Right hindlimb (tissue), 1 donor: Measurements from ENCODE around the gene NCOA6.
A peak's percentile ranks its signal among the peaks of the same experiment; 100 is the strongest.
"Not testable (repeated sequence)": the region's sequence is repeated elsewhere in the genome, so short reads cannot be mapped to it uniquely, and the experiment has no call there.

Source experiments
- DNase-seq: peaks from one replicate; pipeline ENCODE4 v3.0.0-alpha.2; 2018

Gene NCOA6

DNA sequence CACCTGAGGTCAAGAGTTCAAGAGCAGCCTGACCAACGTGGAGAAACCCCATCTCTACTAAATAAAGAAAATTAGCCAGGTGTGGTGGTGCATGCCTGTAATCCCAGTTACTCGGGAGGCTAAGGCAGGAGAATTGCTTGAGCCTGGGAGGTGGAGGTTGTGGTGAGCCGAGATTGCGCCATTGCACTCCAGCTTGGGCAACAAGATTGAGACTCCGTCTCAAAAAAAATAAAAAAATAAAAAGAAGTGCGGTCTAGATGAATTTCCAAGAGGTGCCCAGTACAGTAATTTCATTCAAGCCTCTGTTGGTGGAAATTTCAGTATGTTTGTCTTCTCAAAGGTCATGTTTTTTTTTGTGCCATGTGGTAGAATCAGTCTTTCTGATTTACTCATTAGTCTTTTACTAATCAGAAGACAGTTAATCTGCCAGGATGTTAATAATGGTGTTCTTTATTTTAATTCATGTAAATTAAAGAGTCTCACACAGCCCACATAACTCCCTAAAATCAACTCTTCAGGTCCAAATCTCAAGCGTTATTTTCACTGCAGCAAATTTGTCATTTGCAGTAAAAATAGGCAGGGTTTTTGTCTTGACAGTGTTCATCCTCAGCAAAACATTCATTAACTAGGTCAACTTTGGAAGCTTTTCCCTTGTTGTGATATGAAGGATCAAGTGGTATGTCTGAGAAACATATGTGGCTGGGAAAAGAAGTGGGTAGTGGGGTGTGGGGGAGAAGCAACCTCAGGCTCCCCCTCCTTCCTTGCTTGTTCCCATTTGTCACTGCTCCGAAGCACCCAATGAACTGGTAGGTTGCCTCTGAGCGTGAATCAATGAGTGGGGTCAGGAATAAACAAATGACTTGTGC is 108.0 kb downstream of the NCOA6 start:
- DNase-seq, result no peak

DNA sequence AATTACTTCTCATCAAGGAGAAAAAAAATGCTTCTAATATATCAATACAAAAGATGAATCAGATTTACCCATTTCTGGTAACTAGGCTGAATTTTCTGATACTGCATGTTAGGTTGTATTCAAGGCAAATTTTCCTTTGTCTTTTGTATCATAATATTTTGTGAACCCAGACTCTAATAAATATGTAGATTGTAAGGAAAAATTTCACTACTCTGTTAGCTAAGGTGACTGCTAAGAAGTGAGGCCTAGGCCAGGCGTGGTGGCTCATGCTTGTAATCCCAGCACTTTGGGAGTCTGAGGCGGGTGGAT is 108.6 kb downstream of the NCOA6 start:
- no peak for DNase-seq

DNA sequence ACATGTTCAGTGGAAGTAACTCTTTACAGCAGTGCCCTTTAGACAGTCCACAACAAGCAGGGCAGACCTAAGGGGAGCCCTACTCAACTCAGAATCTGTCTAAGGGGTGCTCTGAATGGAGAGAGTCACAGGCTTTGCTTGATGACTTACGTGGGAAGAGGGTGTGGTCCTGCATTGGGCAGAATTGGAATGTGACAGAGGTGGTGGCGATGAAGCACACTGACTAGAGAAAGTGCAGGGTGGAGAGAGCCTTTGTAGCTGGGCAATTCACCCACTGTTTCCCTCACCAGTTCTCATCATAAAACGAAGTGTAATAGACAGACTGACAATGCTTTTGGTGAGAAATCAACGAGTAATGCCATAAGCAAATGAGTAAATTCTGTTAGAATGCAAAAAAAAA is 110.1 kb downstream of the NCOA6 start:
- no peak for DNase-seq

DNA sequence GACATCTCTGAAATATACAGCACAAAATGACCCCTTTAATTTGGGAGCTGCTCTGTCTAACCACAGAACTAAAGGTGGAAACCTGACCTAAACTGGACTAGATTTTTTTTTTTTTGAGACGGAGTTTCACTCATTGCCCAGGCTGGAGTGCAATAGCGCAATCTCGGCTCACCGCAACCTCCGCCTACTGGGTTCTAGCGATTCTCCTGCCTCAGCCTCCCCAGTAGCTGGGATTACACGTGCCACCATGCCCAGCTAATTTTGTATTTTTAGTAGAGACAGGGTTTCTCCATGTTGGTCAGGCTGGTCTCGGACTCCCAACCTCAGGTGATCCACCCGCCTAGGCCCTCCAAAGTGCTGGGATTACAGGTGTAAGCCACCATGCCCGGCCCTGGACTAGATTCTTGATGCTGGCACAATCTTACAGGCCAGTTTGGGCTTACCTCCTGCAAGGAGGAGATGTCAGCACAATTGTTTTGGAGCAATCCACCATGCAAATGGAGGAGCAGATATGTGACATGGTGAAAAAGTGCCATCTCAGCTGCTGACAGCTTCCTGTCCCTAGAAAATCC is 111.4 kb downstream of the NCOA6 start:
- not testable (repeated sequence) for DNase-seq

DNA sequence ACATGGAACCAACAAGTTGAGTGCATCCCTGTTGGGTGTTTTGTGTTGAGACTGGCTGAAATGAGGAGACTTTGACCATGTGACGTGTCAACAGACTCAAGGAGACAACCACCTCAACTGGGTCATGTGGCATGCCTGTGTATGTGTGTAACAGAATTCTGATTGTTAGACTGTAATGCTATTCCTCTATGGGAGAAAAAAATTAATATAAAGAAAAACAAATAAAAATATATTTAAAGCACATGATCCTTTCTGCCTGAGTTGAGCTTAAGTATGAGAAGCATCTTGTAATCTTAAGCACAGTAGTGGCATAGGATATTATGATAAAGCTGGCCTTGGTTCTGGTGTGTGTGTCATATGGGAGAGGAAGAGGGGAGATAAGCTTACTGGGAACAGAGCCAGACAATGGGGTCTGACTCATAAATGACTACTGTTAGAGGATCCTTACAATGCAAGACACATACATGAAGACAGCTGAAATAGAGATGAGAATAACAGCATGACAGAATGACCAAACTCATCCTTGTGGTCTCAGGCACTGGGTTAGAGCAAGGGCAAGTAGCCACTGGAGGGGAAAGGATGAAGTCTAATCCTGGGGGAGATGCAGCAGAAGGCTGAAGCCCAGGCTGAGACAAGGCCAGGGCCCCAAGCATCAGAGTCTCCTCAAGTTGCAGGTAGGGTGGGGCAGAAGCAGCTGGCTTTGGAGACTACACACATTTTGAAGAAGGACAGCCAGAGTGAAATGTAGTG is 112.1 kb downstream of the NCOA6 start:
- no peak for DNase-seq

DNA sequence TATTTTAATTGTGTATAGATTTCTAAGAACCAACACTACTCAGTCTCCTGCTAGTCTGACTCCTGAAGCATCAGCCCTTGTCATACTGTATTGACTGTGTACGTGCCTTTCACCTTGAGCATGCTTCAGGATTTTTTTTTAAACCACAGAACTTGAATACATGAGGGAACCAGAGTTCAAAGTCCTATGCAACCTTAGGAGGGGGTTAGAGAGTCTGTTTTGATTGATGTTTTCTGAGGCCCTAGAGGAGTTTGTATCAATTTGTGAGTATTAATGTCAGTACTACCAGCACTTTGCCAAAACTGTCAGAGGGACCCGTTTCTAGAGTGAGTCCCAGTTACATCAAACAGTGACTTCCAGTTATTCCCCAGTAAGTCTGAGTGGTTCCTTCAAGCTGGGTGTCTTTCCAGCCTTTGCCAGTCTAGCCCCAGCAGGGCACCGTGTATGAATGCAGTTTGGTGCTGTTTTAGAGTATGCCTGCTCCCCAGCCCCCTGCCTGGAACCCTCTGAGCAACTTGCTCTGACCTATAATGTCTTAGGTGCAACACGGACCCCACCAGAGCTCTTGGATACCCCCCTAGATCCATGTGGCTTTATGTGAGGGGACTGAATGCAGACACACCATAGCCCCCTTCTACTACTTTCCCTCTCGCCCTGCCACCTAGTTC is 112.8 kb downstream of the NCOA6 start:
- no peak for DNase-seq

DNA sequence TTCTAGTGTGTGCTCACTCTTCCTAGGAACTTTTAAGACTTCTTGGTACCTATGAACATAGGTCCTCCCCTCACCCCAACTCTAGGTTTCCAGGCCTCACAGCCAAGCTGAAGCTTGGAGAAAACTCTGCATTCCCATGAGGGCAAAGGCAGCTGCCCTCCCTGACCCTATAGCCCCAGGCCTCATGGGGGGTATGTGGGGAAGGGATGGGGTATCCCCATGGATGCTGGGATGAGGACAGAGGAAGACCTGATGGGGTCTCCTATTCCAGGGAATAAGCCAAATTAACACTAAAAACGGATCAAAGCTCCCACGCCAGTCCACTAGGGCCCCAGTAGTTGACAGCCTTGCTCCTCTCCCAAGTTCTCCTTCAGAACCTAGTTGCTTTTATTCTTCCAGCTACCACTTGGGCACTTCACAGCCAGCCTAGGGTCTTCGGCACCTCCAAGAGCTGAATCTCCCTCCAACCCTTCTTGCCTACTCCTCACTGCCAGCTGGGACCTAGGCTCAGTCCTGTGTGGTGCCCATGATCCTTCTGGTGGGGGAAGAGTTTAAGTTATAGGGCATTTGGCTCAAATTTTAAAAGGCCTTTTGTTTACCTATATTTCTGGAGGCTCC is 113.5 kb downstream of the NCOA6 start:
- no peak for DNase-seq

DNA sequence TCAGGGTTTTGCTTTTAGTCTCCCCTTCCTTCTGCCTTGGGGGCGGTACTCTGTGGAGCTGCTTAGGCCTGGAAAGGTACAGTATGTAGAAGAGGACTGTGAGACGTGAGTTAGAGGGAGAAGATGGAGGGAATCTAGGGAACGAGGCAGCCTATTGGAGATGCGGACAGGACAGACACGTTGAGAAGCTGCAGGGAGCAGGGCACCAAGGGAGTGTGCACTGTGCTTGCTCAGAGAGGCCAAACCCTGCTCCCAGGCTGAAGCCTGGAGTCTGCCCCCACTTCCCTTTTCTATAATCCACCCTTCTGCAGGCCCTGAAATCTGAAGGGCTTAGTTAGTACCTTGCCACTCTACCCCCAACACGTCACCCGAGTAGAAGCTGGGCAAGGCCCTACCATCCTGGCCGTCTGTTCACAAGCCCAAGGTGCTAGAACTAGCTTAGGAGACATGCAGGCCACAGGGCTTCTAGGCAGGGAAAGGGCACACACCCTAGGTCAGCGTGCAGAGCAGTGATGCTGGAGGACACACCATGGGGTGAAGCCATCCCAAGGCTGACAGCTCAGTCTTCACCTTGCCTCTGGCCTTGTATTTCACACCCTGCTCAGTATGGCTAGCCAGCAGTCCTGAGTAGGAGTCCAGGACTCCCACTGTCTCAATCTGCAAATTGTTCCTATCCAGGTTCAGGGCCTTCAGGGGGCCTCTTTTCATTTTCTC is 114.4 kb downstream of the NCOA6 start:
- DNase-seq, result no peak

DNA sequence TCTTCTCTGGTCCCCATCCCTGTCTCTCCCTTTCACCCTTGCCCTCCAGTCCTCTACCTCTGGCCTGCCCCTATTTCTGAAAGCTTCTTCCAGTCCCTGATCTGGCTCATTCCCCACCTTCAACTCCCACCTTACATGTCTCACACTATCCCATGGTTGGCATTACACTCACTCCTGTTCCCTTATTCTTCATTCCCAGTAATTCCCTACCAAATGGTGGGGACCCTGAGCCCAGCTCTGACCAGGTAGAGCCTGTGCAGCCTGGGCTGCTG is 114.9 kb downstream of the NCOA6 start:
- DNase-seq, result no peak

DNA sequence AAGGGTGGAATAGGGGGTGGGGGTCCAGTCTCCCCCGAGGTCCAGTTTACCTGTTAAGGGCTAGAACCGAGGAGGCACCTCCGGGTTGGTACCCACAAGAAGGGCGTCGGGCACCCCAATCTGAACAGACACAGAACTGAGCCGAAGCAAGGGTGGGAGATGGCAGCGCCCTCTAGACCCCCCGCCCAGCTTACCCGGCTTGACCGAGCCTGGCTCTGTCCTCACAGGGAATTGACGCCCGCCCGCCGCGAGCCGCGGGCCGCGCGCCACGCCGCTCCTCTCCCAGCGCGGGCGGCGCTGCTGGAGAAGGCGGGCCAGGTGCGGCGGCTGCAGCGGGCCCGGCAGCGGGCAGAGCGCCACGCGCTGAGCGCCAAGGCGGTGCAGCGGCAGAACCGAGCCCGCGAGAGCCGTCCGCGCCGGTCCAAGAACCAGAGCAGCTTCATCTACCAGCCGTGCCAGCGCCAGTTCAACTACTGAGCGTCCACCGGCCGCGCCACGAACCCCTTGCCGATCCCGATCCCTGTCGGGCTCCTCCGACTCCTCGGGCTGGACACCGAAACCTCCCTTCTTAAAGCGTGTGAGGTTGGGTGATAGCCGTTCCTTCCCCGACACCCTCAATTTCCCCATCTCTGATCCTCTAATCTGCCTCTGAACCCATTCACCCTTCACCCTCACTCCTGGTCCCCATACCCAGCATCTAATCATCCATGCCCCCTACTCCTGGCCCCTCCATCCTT is 115.5 kb downstream of the NCOA6 start:
- DNase-seq, result peak; percentile 85

DNA sequence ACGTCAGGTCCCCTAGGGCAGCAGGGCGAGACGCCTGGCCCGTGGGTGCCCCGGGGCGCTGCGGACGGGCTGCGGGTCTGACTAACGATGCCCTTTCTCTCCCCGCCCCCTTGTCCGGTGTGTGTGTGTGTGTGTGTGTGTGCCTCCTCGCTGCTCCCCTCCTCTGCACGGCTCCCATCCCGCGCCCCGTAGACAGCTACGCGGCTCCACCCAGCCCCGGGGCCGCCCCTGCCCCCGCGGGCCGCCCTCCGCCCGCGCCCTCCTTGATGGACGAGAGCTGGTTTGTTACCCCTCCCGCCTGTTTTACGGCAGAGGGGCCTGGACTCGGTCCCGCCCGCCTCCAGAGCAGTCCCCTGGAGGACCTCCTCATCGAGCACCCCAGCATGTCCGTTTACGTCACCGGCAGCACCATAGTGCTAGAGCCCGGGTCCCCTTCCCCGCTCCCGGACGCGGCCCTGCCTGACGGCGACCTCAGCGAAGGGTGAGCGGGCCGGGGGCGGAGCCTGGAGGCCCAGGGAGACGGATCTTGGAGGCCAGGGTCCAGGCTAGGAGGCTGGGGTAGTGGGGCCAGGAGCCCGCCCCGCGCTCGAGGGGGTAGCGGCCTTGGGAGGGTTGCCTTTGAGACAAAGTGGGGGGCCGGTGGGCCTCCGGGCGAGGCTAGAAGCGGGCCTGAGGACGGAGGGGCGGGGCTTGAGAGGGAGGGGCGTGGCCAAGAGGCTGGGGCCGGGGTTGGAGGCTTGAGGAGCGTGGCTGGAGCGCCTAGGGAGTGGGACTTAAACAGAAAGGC is 116.2 kb downstream of the NCOA6 start:
- DNase-seq, result peak; percentile 90

DNA sequence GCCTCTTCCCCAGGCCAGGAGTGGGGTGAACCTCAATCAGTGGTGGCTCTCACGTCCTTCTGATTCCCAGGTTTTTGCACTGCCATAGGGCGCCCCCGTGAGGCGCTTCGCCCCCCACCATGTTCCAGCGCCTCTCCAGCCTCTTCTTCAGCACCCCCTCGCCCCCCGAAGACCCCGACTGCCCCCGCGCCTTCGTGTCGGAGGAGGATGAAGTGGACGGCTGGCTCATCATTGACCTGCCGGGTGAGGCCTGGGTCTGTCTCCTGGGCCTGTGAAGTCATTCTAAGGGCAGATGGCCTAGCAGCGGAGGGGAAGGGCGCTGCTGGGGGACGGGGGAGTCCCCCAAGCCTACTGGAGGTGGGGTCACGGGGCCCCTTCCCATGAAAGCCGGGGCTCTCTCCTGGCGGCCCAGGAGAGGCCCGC is 116.8 kb downstream of the NCOA6 start:
- peak; percentile 76 for DNase-seq

DNA sequence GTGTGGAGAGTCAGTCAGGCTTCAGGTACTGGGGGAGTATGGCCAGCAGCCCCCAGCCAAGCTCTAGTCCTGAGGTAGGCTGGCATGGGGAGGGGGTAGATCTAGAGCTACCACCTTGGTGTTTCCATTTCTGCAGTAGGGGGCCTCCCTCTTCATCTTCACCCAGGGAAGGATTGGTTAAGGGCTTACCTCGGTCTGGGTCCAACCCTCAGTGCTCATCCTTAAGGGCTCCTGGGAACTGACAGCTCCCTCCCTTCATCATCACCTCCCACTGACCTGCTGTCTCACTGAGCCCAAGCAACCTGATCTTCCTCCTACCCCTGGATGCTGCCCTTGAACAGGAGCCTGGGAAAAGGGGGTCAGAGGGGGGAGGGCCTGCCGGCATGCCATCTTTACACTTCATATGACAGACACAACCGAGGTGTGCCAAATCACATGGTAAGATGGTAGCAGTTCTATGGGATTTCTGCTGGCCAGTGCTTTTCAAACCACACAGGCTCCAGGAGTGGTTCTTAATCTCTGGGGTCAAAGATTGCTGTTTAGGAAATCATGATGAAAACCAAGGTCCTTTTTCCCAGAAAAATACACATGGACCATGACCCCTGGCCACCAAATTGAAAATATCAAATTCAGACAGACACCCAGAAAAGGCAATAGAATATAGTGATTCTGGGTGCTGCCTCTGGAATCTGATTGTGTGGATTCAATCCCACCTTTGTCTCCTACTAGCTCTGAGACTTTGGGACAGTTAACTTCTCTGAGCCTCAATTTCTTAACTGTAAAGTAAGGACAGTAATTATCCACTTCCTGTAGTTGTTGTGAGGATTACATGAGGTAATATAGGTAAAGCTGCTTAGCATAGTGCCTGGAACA is 118.3 kb downstream of the NCOA6 start:
- no peak for DNase-seq

DNA sequence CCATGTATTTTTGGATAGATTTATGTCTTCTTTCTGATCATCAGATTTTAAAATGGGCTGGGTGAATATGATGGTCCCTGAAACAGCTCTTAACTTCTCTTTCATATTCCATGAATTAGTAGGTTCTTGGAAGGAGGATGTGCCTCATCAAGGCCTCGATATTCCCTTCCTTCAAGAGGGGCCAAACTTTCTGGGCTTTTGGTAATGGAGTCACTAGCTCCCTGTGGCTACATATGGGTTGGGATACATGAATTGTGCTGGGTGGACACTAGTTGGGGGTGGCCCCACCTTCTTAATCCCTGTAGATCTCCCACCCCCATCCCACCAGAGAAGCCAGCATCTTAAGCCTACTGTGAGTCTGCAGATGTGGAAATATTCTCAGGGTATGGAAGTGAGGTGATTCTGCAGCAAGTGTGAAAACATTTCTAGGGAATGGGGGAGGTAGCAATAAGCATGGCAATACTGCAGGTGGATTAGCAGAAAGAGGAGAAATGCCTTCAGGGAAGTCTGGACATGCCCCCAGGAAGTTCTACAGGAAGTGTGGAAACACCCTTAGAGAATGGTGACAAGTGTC is 119.1 kb downstream of the NCOA6 start:
- no peak for DNase-seq

DNA sequence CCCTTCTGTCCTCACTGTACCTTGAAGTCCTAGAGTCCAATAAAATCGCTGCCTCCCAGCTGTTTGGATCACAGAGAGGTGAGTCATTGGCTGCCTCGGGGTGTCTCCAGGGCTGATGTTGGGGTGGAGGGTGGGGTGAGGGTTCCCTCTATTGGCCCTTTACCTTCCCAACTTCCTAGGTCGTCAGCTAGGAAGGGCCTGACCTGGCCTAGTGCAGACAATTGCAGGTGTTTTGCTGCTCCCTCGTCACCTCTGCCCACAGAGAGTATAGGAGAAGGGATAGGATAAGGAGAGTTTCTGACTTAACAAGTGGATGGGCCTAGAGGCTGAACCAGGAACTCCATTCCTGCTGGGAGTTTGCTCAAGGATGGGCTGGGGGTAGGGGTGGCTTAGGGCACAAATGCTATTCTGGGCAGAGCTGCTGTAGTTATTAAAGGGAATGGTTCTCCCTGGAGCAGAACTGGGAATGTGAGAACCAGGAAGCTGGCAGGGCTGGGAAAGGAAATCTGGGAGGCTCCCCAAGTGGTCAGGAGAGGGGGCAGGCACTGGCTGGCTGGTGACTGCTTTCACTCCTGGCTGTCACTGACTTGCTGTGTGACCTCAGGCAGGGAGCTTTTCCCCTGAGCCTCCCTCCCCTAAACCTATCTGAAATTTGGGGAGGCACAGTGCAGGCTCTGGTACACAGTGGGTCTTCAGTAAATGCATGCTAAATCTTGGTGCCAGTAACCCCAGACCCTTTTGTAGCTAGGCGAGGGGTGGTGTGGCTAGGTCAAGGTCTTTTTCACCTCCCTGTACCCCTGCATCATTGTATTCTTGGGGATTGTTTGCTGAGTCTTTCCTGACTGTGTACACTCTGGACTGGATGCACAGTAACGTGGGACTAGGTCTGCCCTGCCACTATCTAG is 119.8 kb downstream of the NCOA6 start:
- DNase-seq, result no peak

DNA sequence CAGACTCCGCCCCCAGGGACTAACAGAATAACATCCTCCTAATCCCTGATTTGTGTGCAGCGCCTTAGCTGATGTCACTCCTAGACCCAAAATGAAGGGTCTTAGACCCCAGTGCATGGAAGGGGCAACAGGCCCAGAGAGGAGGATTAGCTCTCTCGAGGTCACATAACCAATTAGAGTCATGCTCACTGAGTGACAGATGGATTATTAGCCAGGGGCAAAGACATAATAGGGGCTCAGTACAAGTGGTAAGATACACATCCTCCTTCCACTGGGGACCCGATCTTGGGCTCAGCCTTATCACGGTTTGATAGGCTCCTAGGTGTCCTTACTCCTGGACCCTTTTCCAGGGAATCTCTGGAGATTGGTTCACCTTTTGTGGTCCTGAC is 120.4 kb downstream of the NCOA6 start:
- DNase-seq, result no peak

DNA sequence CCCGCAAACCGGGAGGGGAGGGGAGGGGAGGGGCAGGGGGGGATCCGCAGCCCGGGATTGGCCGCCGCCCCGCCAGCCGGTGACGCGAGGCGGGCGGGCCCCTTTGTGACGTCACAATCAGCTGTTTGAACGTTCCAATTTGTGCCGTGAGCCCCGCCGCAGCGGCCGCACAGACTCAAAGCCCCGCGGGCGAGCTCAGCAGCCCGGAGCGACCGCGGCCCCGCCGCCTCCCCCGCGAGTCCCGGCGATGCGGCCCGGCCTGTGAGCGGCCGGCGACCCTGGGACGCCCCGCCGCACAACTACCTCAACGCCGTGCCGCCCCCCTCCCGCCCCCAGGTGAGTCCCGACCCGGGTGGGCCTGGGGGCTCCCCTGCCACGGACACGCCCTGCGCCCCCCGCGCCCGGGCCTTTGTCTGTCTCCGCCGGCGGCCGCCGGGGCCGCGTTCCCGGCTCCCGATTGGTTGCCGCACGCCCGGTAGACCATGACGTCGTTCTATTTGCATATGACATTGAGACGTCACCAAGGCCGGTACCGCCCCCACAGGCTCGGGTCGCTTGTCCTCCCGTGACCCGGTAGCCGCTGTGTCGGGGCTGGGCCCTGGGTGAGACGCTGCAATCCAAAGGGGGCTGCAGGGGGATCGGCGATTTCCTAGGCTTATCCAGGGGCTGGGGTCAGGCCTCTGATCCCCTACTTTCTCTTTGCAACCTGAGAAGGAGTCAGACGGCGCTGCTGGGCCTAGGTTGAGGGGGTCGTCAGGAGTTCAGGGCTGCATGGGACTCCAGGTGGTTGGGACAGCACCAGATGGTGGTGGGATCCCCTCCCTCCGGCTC is 121.1 kb downstream of the NCOA6 start, which contains the start of gene TP53INP2:
Gene TP53INP2 (plus strand): TSS at position 168 of the 831 bp plus-strand sequence. CDS start 4,396 bp downstream, outside the sequence.
- DNase-seq, result peak; percentile 90
